ENCODE data around the gene IQSEC3.

IQSEC3 gene

DNA sequence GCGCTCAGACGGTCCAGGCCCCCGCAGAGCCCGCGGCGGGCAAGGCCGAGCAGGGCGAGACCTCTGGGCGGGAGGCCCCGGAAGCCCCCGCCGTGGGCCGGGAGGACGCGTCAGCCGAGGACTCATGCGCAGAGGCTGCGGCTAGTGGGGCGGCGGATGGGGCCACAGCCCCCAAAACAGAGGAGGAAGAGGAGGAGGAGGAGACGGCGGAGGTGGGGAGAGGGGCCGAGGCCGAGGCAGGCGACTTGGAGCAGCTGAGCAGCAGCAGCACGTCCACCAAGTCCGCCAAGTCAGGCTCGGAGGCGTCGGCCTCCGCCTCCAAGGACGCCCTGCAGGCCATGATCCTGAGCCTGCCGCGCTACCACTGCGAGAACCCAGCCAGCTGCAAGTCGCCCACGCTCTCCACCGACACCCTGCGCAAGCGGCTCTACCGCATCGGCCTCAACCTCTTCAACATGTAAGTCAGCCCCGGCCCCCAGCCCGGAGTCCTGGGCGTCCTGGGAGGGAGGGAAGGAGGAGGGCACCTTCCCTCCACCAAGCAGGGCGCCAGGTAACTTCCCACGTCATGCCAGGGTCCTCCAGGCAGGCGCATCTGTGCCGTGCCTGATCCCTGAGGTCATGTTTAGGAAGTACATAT, 72.4 kb downstream of the IQSEC3 start:
- DNase-seq (ENCODE audit: low read depth, low spot score): no peak

- no peak for DNase-seq (ENCODE audit: low read depth, low spot score)
These were observed 73.0 kb downstream of the IQSEC3 start for GRCh38 chr12:139585-139984.

DNA sequence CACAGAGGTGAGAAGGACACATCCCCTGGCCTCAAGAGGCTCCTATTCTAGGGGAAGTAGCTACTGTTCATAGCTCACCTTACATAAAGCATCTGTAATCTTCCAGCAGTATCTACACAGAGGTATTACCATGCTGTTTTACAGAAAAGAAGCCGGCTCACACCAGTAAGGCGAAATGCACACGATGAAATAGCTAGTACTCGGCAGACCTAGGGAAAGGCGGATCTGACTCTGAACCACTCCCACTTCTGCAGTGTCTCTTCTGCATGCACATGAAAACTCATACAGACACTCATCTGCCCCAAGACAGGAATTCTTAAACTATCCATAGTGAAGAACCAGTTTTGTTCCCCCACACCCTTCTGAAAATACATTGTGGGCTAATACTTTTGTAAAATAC, 73.6 kb downstream of the IQSEC3 start:
- no peak for DNase-seq (ENCODE audit: low read depth, low spot score)

- no peak for DNase-seq (ENCODE audit: low read depth, low spot score)
These were observed 77.5 kb downstream of the IQSEC3 start for GRCh38 chr12:143964-144649.

GRCh38 chr12:144650-145284, 78.2 kb downstream of the IQSEC3 start:
- DNase-seq (ENCODE audit: low read depth, low spot score): no peak

DNA sequence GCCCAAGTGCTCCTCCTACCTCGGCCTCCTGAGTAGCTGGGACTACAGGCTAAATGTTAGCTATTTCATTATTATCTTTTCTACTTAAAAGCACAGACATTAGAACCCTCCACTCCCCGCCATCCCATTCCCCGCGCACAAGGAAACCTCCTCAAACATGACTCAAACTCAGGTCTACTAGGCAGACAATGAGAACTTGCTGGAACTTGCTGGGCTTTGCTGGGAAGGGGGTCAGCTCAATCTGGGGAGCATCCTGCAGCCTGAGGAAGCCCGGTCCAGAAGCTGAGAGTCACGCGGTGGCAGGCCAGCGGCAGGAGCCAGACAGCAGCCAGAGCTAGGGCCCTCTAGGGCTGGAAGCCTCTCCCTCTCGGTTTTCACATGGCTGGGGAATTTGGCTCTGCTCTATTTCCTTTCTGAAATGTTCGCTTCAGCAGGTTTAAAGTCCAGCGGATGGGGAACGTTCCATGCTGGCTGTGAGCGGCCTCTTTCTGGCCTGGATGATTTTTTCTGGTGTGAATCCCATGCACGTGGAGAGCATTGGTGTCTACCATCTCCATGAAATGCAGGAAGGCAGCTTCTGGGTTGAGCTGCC, 78.9 kb downstream of the IQSEC3 start:
- no peak for DNase-seq (ENCODE audit: low read depth, low spot score)

GRCh38 chr12:147242-147641, 80.7 kb downstream of the IQSEC3 start:
- no peak for DNase-seq (ENCODE audit: low read depth, low spot score)

GRCh38 chr12:148676-149416, 82.3 kb downstream of the IQSEC3 start:
- no peak for DNase-seq (ENCODE audit: low read depth, low spot score)

- no peak for DNase-seq (ENCODE audit: low read depth, low spot score)
These were observed 85.0 kb downstream of the IQSEC3 start for GRCh38 chr12:151579-151978.

DNA sequence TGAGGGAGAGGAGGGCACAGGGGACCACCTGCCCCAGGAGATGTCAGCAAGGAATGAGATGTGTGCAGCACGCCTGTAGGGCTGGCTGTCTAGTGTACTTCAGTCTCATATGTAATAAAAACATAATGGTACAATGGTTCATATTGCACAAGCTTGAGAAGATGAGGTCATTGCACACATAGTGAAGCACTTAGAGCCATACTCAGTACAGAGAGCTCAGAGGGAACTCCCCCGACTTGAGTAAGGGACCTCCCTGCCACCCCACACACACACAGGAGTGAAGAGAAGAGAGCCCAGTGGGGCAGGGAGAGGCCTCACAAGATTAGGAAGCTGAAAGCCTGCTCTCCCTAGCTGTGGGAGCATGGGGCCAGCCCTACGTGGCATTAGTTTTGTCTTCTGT, 85.9 kb downstream of the IQSEC3 start:
- no peak for DNase-seq (ENCODE audit: low read depth, low spot score)

DNA sequence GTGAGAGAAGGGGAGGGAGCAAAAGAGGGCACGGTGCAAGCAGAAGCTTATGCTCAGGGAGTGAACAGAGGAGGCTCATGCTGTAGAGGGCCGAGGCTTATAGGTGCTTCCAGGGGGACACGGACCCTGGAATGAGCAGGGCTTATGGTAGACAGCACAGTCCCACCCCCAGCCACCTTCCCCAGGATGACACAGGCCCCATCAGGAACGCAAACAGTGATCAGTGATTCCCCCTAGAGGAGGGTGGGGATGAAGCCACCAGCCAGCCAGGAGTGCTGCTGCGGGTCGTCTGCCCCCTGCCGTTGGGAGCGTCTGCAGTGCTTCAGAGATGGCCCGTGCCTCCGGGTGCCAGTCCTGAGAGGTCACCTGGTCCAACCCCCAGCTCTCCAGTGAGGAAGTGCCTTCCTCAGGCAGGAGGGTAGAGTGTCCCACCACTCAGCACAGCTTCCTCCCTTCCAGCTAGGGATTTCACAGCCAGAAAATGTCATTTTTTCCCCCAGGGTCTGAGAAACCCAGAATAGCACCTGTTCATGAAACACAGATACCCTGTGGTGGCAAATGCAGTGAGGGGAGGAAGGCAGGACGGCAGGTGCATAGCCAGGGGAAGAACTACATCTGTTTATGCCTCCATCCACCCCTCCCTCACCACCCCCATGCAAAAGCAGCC, 86.6 kb downstream of the IQSEC3 start:
- DNase-seq (ENCODE audit: low read depth, low spot score): no peak

GRCh38 chr12:154058-154457, 87.5 kb downstream of the IQSEC3 start:
- no peak for DNase-seq (ENCODE audit: low read depth, low spot score)

DNA sequence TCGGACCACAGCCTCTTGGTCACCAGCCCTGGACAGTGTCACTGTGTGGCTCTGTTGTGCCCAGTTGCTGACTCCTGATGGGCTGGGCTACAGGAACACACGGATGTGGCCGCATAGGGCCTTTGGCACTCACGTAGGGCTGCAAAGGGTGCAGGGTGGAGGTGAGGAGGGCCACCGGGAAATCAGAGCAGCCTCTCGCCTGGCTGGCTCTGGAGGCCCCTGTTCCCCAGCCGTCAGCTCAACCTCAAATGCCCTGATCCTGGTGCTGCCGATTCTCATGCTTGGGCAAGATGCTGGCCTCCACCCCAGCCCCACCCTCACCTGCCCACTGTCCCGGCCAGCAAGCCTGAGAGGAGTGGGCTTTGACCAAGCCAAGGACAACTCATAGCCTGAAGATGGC, 88.4 kb downstream of the IQSEC3 start:
- DNase-seq (ENCODE audit: low read depth, low spot score): no peak

DNA sequence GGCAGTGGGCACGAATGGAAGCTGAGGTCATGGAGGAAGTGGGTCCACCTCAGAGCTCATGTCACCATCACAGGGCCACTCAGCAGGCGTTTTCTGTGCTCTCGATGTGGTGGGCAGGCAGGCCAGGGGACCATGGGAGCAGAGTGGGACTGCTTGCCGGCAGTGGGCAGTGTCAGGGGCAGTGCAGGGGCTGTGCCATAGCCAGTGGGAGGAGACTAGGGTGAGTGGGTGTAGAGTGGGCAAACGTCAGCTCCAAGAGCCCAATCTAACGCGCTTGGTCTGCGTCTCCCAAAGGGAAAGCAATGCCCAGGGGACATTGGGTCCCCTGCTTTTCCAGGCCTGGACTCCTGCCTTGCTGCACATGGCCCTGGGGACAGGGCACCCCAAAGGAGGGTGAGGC, 89.1 kb downstream of the IQSEC3 start:
- DNase-seq (ENCODE audit: low read depth, low spot score): no peak

- no peak for DNase-seq (ENCODE audit: low read depth, low spot score)
These were observed 90.4 kb downstream of the IQSEC3 start for GRCh38 chr12:156945-157344.

DNA sequence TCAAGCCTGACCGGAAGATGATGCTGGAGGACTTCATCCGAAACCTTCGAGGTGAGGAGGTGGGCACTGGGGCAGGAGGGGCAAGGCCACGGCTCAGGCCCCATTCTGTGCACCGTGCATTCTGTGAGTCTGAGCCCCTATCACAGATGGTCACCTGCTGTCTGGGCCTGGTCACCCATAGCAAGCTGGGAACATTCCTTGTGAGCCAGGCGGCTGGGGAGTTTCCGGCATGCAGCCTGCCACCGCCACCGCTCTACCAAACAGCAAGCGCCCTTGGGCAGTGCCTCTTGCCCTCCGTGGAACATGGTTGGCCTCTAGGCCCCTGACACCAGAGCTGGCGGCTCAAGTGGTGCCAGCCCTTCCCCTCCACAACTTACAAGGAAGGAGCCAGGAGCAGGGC, 91.1 kb downstream of the IQSEC3 start:
- no peak for DNase-seq (ENCODE audit: low read depth, low spot score)

- no peak for DNase-seq (ENCODE audit: low read depth, low spot score)
These were observed 92.7 kb downstream of the IQSEC3 start for GRCh38 chr12:159156-159782.

DNA sequence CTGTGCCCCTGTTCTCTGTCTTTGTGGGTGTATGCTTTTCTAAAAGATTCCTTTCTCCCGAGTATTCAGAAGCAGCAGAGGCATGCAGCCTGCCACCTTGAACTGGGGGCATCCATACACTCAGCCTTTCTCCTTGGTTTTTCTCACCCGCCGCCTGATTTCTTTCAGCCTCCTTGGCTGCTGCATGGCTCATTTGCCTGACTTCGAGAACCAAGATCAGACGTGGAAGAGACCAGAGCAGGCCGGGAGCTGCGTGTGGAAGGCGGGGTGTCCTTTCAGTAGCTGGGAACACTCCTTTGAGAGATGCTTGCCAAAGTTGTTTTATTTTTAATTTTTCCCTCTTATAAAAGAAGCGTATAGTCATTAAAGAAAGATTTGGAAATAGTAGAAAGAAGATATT, 94.3 kb downstream of the IQSEC3 start:
- DNase-seq (ENCODE audit: low read depth, low spot score): no peak

DNA sequence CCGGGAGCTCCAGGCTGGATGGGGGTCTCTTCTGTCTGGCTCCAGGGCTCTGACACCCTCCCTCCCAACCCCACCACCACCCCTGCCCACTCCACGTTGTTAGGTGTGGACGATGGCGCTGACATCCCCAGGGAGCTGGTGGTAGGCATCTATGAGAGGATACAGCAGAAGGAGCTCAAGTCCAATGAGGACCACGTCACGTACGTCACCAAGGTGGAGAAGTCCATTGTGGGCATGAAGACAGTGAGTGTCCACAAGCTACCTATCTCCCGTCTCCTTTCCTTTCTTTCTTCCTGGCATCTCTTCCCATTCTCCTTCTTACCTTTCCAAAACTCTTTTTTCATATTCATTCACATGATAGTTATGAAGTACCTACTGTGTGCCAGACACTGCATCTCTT, 95.3 kb downstream of the IQSEC3 start:
- no peak for DNase-seq (ENCODE audit: low read depth, low spot score)

DNA sequence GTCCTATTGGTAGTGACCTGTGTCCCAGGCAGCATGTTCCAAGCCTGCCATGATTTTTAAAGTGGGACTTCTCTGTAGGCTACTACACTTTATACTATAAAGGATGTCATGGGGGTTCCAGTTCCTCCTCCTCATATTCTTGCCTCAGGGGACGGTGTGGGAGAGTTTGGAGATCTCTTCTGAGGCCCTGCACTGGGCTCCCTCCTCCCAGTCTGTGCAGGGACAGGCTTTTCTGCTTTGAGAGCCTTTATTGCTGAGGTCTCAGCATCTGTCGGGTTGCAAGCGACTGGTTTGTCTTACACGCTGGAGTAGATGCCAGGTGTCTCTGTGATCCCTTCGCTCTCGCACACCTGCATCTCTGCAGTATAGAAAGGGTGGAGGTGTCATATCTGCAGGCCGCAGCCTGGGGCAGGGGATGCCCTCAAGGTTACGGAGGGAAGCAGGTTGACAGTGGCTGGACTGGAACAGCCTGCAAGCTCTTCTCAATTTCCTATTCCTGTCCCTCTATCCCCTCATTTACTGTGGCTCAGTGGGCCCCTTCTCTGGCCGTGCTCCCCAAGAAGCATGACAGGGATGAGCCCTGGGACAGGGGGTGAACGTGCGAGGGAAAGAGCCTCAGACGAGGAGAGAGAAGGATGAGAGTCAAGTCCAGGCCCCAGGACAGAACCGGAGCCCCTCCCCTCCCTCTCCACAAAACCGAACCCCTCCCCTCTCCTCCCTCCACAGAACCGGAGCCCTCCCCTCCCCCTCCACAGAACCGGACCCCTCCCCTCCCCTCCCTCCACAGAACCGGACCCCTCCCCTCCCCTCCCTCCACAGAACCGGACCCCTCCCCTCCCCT, 96.1 kb downstream of the IQSEC3 start:
- no peak for DNase-seq (ENCODE audit: low read depth, low spot score)
